ENCODE measurements around the gene ROR1.
A peak's percentile ranks its signal among the peaks of the same experiment; 100 is the strongest.
"Not testable (repeated sequence)": the region's sequence is repeated elsewhere in the genome, so short reads cannot be mapped to it uniquely, and the experiment has no call there.

Gene ROR1

GRCh38 chr1:63795455-63795854 lies 21.6 kb downstream of the ROR1 start:
- no peak for DNase-seq

- no peak for DNase-seq
These were observed 23.4 kb downstream of the ROR1 start for GRCh38 chr1:63797056-63797726.

- DNase-seq: no peak
These were observed 24.5 kb downstream of the ROR1 start for GRCh38 chr1:63798284-63798683.

GRCh38 chr1:63799307-63799706 lies 25.5 kb downstream of the ROR1 start:
- no peak for DNase-seq

- DNase-seq: no peak
These were observed 26.0 kb downstream of the ROR1 start for GRCh38 chr1:63799820-63800219.

GRCh38 chr1:63802109-63802508 lies 28.3 kb downstream of the ROR1 start:
- DNase-seq: no peak

GRCh38 chr1:63804829-63805484 lies 31.1 kb downstream of the ROR1 start:
- no peak for DNase-seq

- no peak for DNase-seq
These were observed 33.2 kb downstream of the ROR1 start for GRCh38 chr1:63807046-63807445.

GRCh38 chr1:63810936-63811469 lies 37.2 kb downstream of the ROR1 start:
- DNase-seq: no peak

- DNase-seq: no peak
These were observed 38.4 kb downstream of the ROR1 start for GRCh38 chr1:63812071-63812700.

GRCh38 chr1:63813829-63814277 lies 40.0 kb downstream of the ROR1 start:
- no peak for DNase-seq

- DNase-seq: not testable (repeated sequence)
These were observed 42.5 kb downstream of the ROR1 start for GRCh38 chr1:63816217-63816815.

- peak; percentile 62 for DNase-seq
These were observed 43.4 kb downstream of the ROR1 start for GRCh38 chr1:63817152-63817667.

GRCh38 chr1:63817700-63818099 lies 43.9 kb downstream of the ROR1 start:
- no peak for DNase-seq

- no peak for DNase-seq
These were observed 44.9 kb downstream of the ROR1 start for GRCh38 chr1:63818567-63819325.

- DNase-seq: no peak
These were observed 46.0 kb downstream of the ROR1 start for GRCh38 chr1:63819795-63820194.

- no peak for DNase-seq
These were observed 47.5 kb downstream of the ROR1 start for GRCh38 chr1:63821091-63822005.

- DNase-seq: no peak
These were observed 48.7 kb downstream of the ROR1 start for GRCh38 chr1:63822540-63822939.

GRCh38 chr1:63824451-63824850 lies 50.6 kb downstream of the ROR1 start:
- no peak for DNase-seq

GRCh38 chr1:63825111-63825510 lies 51.3 kb downstream of the ROR1 start:
- no peak for DNase-seq

GRCh38 chr1:63826246-63826861 lies 52.5 kb downstream of the ROR1 start:
- not testable (repeated sequence) for DNase-seq

Data from COR-L47 (cell line).